ENCODE data around the gene KDM2B.

DNA sequence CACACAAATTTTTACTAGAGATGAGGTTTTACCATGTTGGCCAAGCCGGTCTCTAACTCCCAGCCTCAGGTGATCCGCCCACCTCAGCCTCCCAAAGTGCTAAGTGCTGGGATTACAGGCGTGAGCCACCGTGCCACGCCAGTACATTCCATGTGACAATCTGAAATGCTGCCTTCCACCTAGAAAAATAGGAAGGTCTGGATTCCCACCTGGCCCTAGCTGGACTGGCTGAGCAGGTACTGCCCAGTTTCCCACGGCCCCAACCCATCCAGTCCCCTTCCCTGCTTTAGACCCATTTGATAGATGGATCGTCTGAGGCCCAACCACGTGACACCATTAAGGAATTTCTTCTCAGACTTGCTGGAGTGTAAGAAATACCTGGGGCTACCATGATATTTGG lies 55.4 kb downstream of the KDM2B start:
- no peak for TF ChIP-seq CTCF (IDR thresholded peaks at IDR 0.05)
- no peak for TF ChIP-seq POLR2A (IDR thresholded peaks at IDR 0.05)
